Effector memory CD8-positive, alpha-beta T cell (primary cell): Measurements from ENCODE around the gene PTPRD.
"Not testable (repeated sequence)": the region's sequence is repeated elsewhere in the genome, so short reads cannot be mapped to it uniquely, and the experiment has no call there.

Source experiments
- ATAC-seq: fragments of 150-1000 bp; cut with Tn5 transposase; replicated peaks from 2 replicates; pipeline ENCODE4 v1.10.0; 2021; ENCODE audit warnings: mild to moderate bottlenecking, moderate library complexity
- DNase-seq, 3 experiments: peaks; one replicate each; pipeline ENCODE4 v3.0.0; 2021
- H3K27ac Mint-ChIP-seq, 2 donors: one replicate each; pipeline ENCODE4 v1.8.0; 2022; ENCODE audit warnings: mild to moderate bottlenecking in 2 of 2, mixed read lengths in 2 of 2, moderate library complexity in 2 of 2
- H3K27me3 Mint-ChIP-seq, 2 donors: one replicate each; pipeline ENCODE4 v1.8.0; 2022; ENCODE audit warnings: mixed read lengths in 2 of 2
- H3K36me3 Mint-ChIP-seq: one replicate; pipeline ENCODE4 v1.8.0; 2022; ENCODE audit warnings: mild to moderate bottlenecking, moderate library complexity, mixed read lengths; ENCODE audit not compliant: insufficient read depth
- H3K4me1 Mint-ChIP-seq, 2 donors: one replicate each; pipeline ENCODE4 v1.8.0; 2022; ENCODE audit warnings: low read depth in 2 of 2, mixed read lengths in 2 of 2
- H3K4me3 Mint-ChIP-seq, 2 donors: one replicate each; pipeline ENCODE4 v1.8.0; 2022; ENCODE audit warnings: mild to moderate bottlenecking in 2 of 2, mixed read lengths in 2 of 2, moderate library complexity in 2 of 2
- H3K9me3 Mint-ChIP-seq, 2 donors: one replicate each; pipeline ENCODE4 v1.8.0; 2022; ENCODE audit warnings: mixed read lengths in 2 of 2

PTPRD gene

DNA sequence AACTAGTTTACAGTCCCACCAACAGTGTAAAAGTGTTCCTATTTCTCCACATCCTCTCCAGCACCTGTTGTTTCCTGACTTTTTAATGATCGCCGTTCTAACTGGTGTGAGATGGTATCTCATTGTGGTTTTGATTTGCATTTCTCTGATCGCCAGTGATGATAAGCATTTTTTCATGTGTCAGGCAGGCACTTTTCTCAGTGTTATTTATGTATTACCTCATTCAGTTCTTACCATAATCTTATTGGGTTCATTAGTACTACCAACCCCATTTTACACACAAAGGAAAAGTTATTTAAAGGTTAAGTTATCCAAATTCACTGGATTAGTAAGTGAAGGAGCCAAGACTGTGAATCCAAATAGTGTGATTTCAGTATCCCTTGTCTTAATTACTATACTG lies 1644.5 kb downstream of the PTPRD start:
- ATAC-seq, DNase-seq, H3K4me3 Mint-ChIP-seq, H3K27ac Mint-ChIP-seq, H3K4me1 Mint-ChIP-seq, H3K27me3 Mint-ChIP-seq, H3K9me3 Mint-ChIP-seq, H3K36me3 Mint-ChIP-seq: not testable (repeated sequence)

GRCh38 chr9:8963885-8964284 lies 1648.9 kb downstream of the PTPRD start:
- Mint-ChIP-seq H3K4me1 (no peaks in the 10 kb centered on the region), H3K9me3 (peaks cover 0 to 4% of the 10 kb centered on the region in 2 donors), H3K36me3 (no peaks in the 10 kb centered on the region), H3K27me3 (no peaks in the 10 kb centered on the region), H3K4me3 (no peak overlapping the region), H3K27ac (no peak overlapping the region)
- DNase-seq (no peak), ATAC-seq (no peak)

DNA sequence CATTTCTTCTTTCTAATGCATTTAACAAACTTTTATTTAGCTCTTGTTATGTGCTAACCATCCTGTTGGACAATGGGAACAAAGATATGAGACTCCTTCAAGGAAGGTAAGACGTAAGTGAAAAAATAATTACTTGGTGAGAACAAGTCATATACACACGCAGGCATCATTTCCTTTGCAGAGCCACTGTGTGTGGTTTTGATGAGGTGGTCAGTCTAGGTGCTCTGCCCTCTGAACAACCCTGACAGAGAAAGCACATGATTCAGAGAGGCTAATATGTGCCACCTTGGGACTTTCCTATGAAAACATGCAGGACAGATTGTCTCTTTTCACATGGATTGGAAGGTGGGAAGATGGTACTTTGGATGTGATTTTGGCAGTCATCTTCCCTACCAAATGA lies 1650.7 kb downstream of the PTPRD start:
- ATAC-seq (no peak), DNase-seq (no peak)
- H3K36me3 Mint-ChIP-seq, result no peaks in the 10 kb centered on the region
- H3K27me3 Mint-ChIP-seq, result no peaks in the 10 kb centered on the region
- H3K9me3 Mint-ChIP-seq, result peaks cover 0 to 4% of the 10 kb centered on the region in 2 donors
- no peak overlapping the region for H3K4me3 Mint-ChIP-seq
- H3K4me1 Mint-ChIP-seq, result no peaks in the 10 kb centered on the region
- H3K27ac Mint-ChIP-seq, result no peak overlapping the region

GRCh38 chr9:8961186-8961851 lies 1651.5 kb downstream of the PTPRD start:
- Mint-ChIP-seq H3K4me3 (no peak overlapping the region), H3K9me3 (peaks cover 0 to 4% of the 10 kb centered on the region in 2 donors), H3K27me3 (no peaks in the 10 kb centered on the region), H3K36me3 (no peaks in the 10 kb centered on the region), H3K27ac (no peak overlapping the region), H3K4me1 (no peaks in the 10 kb centered on the region)
- DNase-seq (no peak), ATAC-seq (no peak)

GRCh38 chr9:8960254-8960653 lies 1652.5 kb downstream of the PTPRD start:
- Mint-ChIP-seq H3K36me3 (no peaks in the 10 kb centered on the region), H3K4me3 (no peak overlapping the region), H3K4me1 (no peaks in the 10 kb centered on the region), H3K27ac (no peak overlapping the region), H3K9me3 (peaks cover 0 to 4% of the 10 kb centered on the region in 2 donors), H3K27me3 (no peaks in the 10 kb centered on the region)
- ATAC-seq, result no peak
- no peak for DNase-seq

- no peaks in the 10 kb centered on the region for H3K27me3 Mint-ChIP-seq
- no peaks in the 10 kb centered on the region for H3K36me3 Mint-ChIP-seq
- no peak overlapping the region for H3K4me3 Mint-ChIP-seq
- no peaks in the 10 kb centered on the region for H3K4me1 Mint-ChIP-seq
- ATAC-seq, result no peak
- no peak for DNase-seq
- H3K27ac Mint-ChIP-seq, result no peak overlapping the region
- H3K9me3 Mint-ChIP-seq, result peaks cover 0 to 4% of the 10 kb centered on the region in 2 donors
Measured at GRCh38 chr9:8958358-8958757, 1654.4 kb downstream of the PTPRD start.

DNA sequence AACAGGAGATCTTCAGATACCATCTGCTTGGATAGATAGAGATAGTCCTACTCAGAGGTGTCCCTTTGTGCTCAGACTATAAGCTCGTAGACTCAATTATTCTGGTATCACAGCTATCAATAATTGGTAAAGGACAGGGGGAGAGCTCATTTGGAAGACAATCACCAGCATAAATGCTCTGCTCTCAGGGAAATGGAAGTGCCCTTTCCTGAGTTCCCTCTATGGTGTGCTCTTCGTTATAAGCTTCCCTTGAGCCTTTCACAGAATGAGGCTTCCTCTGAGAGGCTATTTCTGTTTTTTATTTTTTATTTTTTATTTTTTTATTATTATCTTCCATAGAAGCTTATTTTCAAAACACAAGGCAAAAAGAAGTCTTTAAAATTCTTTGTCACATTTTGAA lies 1657.5 kb downstream of the PTPRD start:
- DNase-seq, result no peak
- H3K36me3 Mint-ChIP-seq, result no peaks in the 10 kb centered on the region
- no peak overlapping the region for H3K4me3 Mint-ChIP-seq
- peaks cover 0 to 6% of the 10 kb centered on the region in 2 donors for H3K9me3 Mint-ChIP-seq
- no peaks in the 10 kb centered on the region for H3K27me3 Mint-ChIP-seq
- ATAC-seq, result no peak
- H3K27ac Mint-ChIP-seq, result no peak overlapping the region
- no peaks in the 10 kb centered on the region for H3K4me1 Mint-ChIP-seq

DNA sequence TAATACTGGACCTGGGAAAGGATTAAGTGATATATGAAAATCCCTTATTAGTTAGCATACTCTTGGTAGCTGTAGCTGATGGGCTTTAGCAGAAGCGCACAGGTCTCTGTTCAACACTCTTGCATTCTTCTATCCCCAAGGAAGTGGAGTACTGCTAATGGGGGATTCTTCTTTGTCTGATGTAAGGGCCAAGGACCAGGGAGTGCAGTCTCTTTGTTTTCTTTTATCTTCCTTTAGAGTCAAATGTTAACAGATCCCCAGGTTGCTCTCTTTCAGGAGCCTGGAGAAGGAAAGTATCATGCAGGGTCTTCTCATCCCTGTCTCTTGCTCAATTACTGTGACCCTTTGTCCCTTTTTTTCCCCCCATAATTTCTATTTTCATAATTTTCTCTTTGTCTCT lies 1666.3 kb downstream of the PTPRD start:
- no peaks in the 10 kb centered on the region for H3K4me1 Mint-ChIP-seq
- ATAC-seq, result no peak
- no peak overlapping the region for H3K4me3 Mint-ChIP-seq
- no peaks in the 10 kb centered on the region for H3K27me3 Mint-ChIP-seq
- DNase-seq, result no peak
- no peak overlapping the region for H3K27ac Mint-ChIP-seq
- no peaks in the 10 kb centered on the region for H3K36me3 Mint-ChIP-seq
- H3K9me3 Mint-ChIP-seq, result peaks cover 7% of the 10 kb centered on the region in 2 donors

GRCh38 chr9:8943392-8943791 lies 1669.4 kb downstream of the PTPRD start:
- Mint-ChIP-seq H3K4me1 (no peaks in the 10 kb centered on the region), H3K27me3 (no peaks in the 10 kb centered on the region), H3K4me3 (no peak overlapping the region), H3K27ac (no peak overlapping the region), H3K9me3 (peaks cover 7% of the 10 kb centered on the region in 2 donors), H3K36me3 (no peaks in the 10 kb centered on the region)
- ATAC-seq (no peak), DNase-seq (no peak)

GRCh38 chr9:8940650-8941049 lies 1672.2 kb downstream of the PTPRD start:
- no peaks in the 10 kb centered on the region for H3K36me3 Mint-ChIP-seq
- no peak overlapping the region for H3K4me3 Mint-ChIP-seq
- DNase-seq, result no peak
- H3K4me1 Mint-ChIP-seq, result no peaks in the 10 kb centered on the region
- peaks cover 4 to 7% of the 10 kb centered on the region in 2 donors for H3K9me3 Mint-ChIP-seq
- H3K27me3 Mint-ChIP-seq, result no peaks in the 10 kb centered on the region
- no peak for ATAC-seq
- no peak overlapping the region for H3K27ac Mint-ChIP-seq

GRCh38 chr9:8926461-8926860 lies 1686.3 kb downstream of the PTPRD start:
- H3K4me1 Mint-ChIP-seq, result no peaks in the 10 kb centered on the region
- H3K9me3 Mint-ChIP-seq, result peaks cover 8 to 14% of the 10 kb centered on the region in 2 donors
- ATAC-seq (no peak), DNase-seq (no peak)
- no peak overlapping the region for H3K27ac Mint-ChIP-seq
- H3K36me3 Mint-ChIP-seq, result no peaks in the 10 kb centered on the region
- no peak overlapping the region for H3K4me3 Mint-ChIP-seq
- no peaks in the 10 kb centered on the region for H3K27me3 Mint-ChIP-seq

- Mint-ChIP-seq H3K36me3 (no peaks in the 10 kb centered on the region), H3K4me3 (no peak overlapping the region), H3K27me3 (no peaks in the 10 kb centered on the region), H3K27ac (no peak overlapping the region), H3K4me1 (no peaks in the 10 kb centered on the region), H3K9me3 (peaks cover 8 to 14% of the 10 kb centered on the region in 2 donors)
- ATAC-seq (no peak), DNase-seq (no peak)
Measured at GRCh38 chr9:8924562-8924961, 1688.2 kb downstream of the PTPRD start.

GRCh38 chr9:8920478-8921183 lies 1692.2 kb downstream of the PTPRD start:
- not testable (repeated sequence) for H3K27me3 Mint-ChIP-seq, H3K9me3 Mint-ChIP-seq, H3K36me3 Mint-ChIP-seq, H3K4me1 Mint-ChIP-seq, H3K4me3 Mint-ChIP-seq, H3K27ac Mint-ChIP-seq, ATAC-seq, DNase-seq

DNA sequence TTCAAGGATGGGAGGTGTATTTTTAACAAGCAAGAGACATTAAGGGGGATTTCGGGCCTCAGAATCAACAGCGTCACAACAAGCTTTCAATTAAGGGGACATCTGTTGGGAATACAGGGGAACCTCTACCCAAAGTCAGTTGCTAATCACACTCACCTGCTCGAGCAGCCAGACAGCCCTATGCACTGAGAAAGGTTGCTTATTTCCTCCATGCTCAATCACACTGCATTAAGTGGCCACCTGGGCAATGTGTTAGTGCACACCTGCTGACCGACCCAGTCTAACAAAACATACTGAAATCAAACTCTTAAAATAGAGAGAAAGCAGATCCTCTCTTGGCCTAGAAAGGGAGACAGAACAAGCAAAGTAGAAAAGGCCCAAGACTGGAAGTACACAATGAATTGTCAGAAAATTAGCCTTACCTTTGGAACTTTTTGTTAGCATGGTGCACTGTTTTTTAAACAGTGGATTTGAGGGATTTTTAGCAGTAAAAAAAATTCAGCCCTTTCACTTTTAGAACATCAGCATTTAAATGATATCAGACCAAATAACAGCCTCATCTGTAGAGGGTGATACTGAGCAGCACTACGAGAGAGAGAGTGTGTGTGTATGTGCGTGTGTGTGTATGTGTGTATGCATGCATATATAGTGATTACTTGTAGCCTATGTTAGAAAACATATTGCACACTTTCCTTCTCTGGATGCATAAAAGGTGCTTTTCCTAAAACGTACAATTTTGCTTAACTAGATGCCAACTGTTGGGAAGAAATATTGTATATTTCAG lies 1694.7 kb downstream of the PTPRD start:
- H3K4me3 Mint-ChIP-seq, result no peak overlapping the region
- no peak for ATAC-seq
- H3K36me3 Mint-ChIP-seq, result no peaks in the 10 kb centered on the region
- DNase-seq, result no peak
- no peaks in the 10 kb centered on the region for H3K4me1 Mint-ChIP-seq
- H3K9me3 Mint-ChIP-seq, result peaks cover 0 to 6% of the 10 kb centered on the region in 2 donors
- no peak overlapping the region for H3K27ac Mint-ChIP-seq
- H3K27me3 Mint-ChIP-seq, result no peaks in the 10 kb centered on the region
